KMS-11 (cell line): ENCODE data around the gene ZNF778.
A peak's percentile ranks its signal among the peaks of the same experiment; 100 is the strongest.
"Not testable (repeated sequence)": the region's sequence is repeated elsewhere in the genome, so short reads cannot be mapped to it uniquely, and the experiment has no call there.

ENCODE experiments used
- H2AFZ ChIP-seq: fragments of 200-600 bp; sonication (generic); 2 replicates; pipeline ENCODE4 v1.6.1; 2016; ENCODE audit warnings: antibody characterized with exemption, mixed run types, low read depth
- H3K27ac ChIP-seq: fragments of 200-600 bp; sonication (generic); 2 replicates; pipeline ENCODE4 v1.6.1; 2016; ENCODE audit warnings: mild to moderate bottlenecking, mixed run types
- H3K27me3 ChIP-seq: fragments of 200-600 bp; sonication (generic); 2 replicates; pipeline ENCODE4 v1.6.1; 2017; ENCODE audit warnings: mild to moderate bottlenecking, low read depth, mixed run types, moderate library complexity; ENCODE audit not compliant: insufficient read depth
- H3K36me3 ChIP-seq: fragments of 200-600 bp; sonication (generic); 2 replicates; pipeline ENCODE4 v1.6.1; 2017; ENCODE audit warnings: mild to moderate bottlenecking, mixed run types; ENCODE audit not compliant: insufficient read depth
- H3K4me1 ChIP-seq: fragments of 200-600 bp; sonication (generic); 2 replicates; pipeline ENCODE4 v1.6.1; 2016; ENCODE audit warnings: mild to moderate bottlenecking, low read depth, mixed run types; ENCODE audit not compliant: poor library complexity, severe bottlenecking
- H3K4me2 ChIP-seq: fragments of 200-600 bp; sonication (generic); 2 replicates; pipeline ENCODE4 v1.7.0; 2016; ENCODE audit warnings: mild to moderate bottlenecking, mixed run types
- H3K4me3 ChIP-seq: fragments of 200-600 bp; sonication (generic); IDR thresholded peaks from 2 replicates; pipeline ENCODE4 v1.6.1; 2017; ENCODE audit warnings: low read depth, low read length, mixed read lengths; ENCODE audit not compliant: insufficient read depth
- H3K79me2 ChIP-seq: fragments of 200-600 bp; sonication (generic); 2 replicates; pipeline ENCODE4 v1.6.1; 2016; ENCODE audit warnings: low read depth, mixed run types; ENCODE audit not compliant: insufficient read depth
- H3K9ac ChIP-seq: fragments of 200-600 bp; sonication (generic); 2 replicates; pipeline ENCODE4 v1.6.1; 2016; ENCODE audit warnings: mild to moderate bottlenecking, mixed run types
- H4K20me1 ChIP-seq: fragments of 200-600 bp; sonication (generic); 2 replicates; pipeline ENCODE4 v1.6.1; 2016; ENCODE audit warnings: mild to moderate bottlenecking, mixed run types; ENCODE audit not compliant: insufficient read depth
- CTCF ChIP-seq: fragments of 200-600 bp; sonication (generic); conservative IDR thresholded peaks from 2 replicates; pipeline ENCODE4 v1.6.1; 2017; ENCODE audit warnings: low read depth, mild to moderate bottlenecking, antibody characterized with exemption, low read length, moderate library complexity, mixed read lengths

The ZNF778 gene

GRCh38 chr16:89243664-89244063 lies 26.2 kb downstream of the ZNF778 start:
- Histone ChIP-seq H3K4me2 (no peak overlapping the region), H4K20me1 (no peaks in the 10 kb centered on the region), H3K27ac (no peak overlapping the region), H3K4me1 (no peaks in the 10 kb centered on the region), H3K27me3 (no peaks in the 10 kb centered on the region), H3K36me3 (no peaks in the 10 kb centered on the region), H3K79me2 (peaks cover 4% of the 10 kb centered on the region; the same call in 1 of the 2 replicates), H3K4me3 (no peak overlapping the region), H3K9ac (no peak overlapping the region), H2AFZ (no peak overlapping the region)
- no peak for TF ChIP-seq CTCF

- not testable (repeated sequence) for H4K20me1 ChIP-seq, H3K4me3 ChIP-seq, H2AFZ ChIP-seq, H3K27me3 ChIP-seq, H3K79me2 ChIP-seq, H3K4me1 ChIP-seq, H3K9ac ChIP-seq, H3K27ac ChIP-seq, H3K36me3 ChIP-seq, H3K4me2 ChIP-seq
Measured at GRCh38 chr16:89244264-89244663, 26.8 kb downstream of the ZNF778 start.

GRCh38 chr16:89244754-89245153 lies 27.3 kb downstream of the ZNF778 start:
- Histone ChIP-seq H4K20me1 (no peaks in the 10 kb centered on the region), H3K4me2 (no peak overlapping the region), H2AFZ (no peak overlapping the region), H3K9ac (no peak overlapping the region), H3K4me1 (no peaks in the 10 kb centered on the region), H3K36me3 (no peaks in the 10 kb centered on the region), H3K4me3 (no peak overlapping the region), H3K79me2 (peaks cover 4% of the 10 kb centered on the region; the same call in 1 of the 2 replicates), H3K27ac (no peak overlapping the region), H3K27me3 (no peaks in the 10 kb centered on the region)
- no peak for TF ChIP-seq CTCF

- peaks cover 4% of the 10 kb centered on the region; the same call in 1 of the 2 replicates for H3K79me2 ChIP-seq
- peak overlapping the region; percentile 55; the same call in 1 of the 2 replicates for H2AFZ ChIP-seq
- peak overlapping the region; percentile 57; the same call in 1 of the 2 replicates for H3K4me2 ChIP-seq
- H3K36me3 ChIP-seq: no peaks in the 10 kb centered on the region
- H3K9ac ChIP-seq: no peak overlapping the region
- no peak overlapping the region for H3K4me3 ChIP-seq
- TF ChIP-seq CTCF: no peak
- no peaks in the 10 kb centered on the region for H4K20me1 ChIP-seq
- no peaks in the 10 kb centered on the region for H3K27me3 ChIP-seq
- H3K4me1 ChIP-seq: no peaks in the 10 kb centered on the region
- H3K27ac ChIP-seq: no peak overlapping the region
Measured at GRCh38 chr16:89246383-89246902, 28.9 kb downstream of the ZNF778 start.

GRCh38 chr16:89246903-89247733 lies 29.6 kb downstream of the ZNF778 start:
- Histone ChIP-seq H4K20me1 (no peaks in the 10 kb centered on the region), H3K36me3 (no peaks in the 10 kb centered on the region), H2AFZ (peak overlapping the region; percentile 55), H3K9ac (no peak overlapping the region; the same call in 1 of the 2 replicates), H3K4me3 (no peak overlapping the region), H3K27me3 (no peaks in the 10 kb centered on the region), H3K4me2 (peak overlapping the region; percentile 57), H3K79me2 (no peaks in the 10 kb centered on the region), H3K27ac (no peak overlapping the region), H3K4me1 (no peaks in the 10 kb centered on the region)
- no peak for TF ChIP-seq CTCF

- not testable (repeated sequence) for H3K27me3 ChIP-seq, H3K4me2 ChIP-seq, H3K79me2 ChIP-seq, H3K27ac ChIP-seq, H4K20me1 ChIP-seq, H3K9ac ChIP-seq, H3K4me1 ChIP-seq, H3K4me3 ChIP-seq, H3K36me3 ChIP-seq
- H2AFZ ChIP-seq: peak overlapping the region; percentile 44
Measured at GRCh38 chr16:89247734-89248075, 30.2 kb downstream of the ZNF778 start.
